ENCODE measurements around the gene LRRC3. TPM values are rescaled to one million over a fixed set of nuclear protein-coding genes. Genes with fewer than 3 reads are reported as not detected.

Gene LRRC3
- total RNA-seq, 1 donor from 2014 or later = 4.0 TPM

GRCh38 chr21:44423312-44423821 is 31.9 kb upstream of the LRRC3 start:
- ATAC-seq = no peak
- intact Hi-C loops (cut with DNase I) = no loop called here
- TF ChIP-seq CTCF (IDR thresholded peaks at IDR 0.05) = no peak

GRCh38 chr21:44423941-44424607 is 31.2 kb upstream of the LRRC3 start:
- DNase-seq (no peak), ATAC-seq (peak in 1 of 2 donors; percentile 12)
- no peak overlapping the region for H3K4me3 ChIP-seq
- no peaks in the 10 kb centered on the region for H3K36me3 ChIP-seq
- intact Hi-C loops (cut with DNase I) = no loop called here
- H3K27me3 ChIP-seq (ENCODE audit: low read depth) = peaks cover 6% of the 10 kb centered on the region
- H3K27ac ChIP-seq = no peak overlapping the region
- H3K9me3 ChIP-seq = no peaks in the 10 kb centered on the region
- TF ChIP-seq CTCF (IDR thresholded peaks at IDR 0.05) = no peak
- H3K4me1 ChIP-seq = no peaks in the 10 kb centered on the region

More at GRCh38 chr21:44423312-44423821, 31.9 kb upstream of the LRRC3 start:
- Histone ChIP-seq H3K27me3 (ENCODE audit: low read depth) (peaks cover 6% of the 10 kb centered on the region), H3K9me3 (no peaks in the 10 kb centered on the region), H3K36me3 (no peaks in the 10 kb centered on the region), H3K4me3 (no peak overlapping the region), H3K4me1 (no peaks in the 10 kb centered on the region), H3K27ac (no peak overlapping the region)
- DNase-seq = no peak

GRCh38 chr21:44424608-44425306 is 30.6 kb upstream of the LRRC3 start:
- H3K27ac ChIP-seq = no peak overlapping the region
- H3K4me1 ChIP-seq = no peaks in the 10 kb centered on the region
- DNase-seq (no peak), ATAC-seq (no peak)
- intact Hi-C loops (cut with DNase I) = no loop called here
- peaks cover 6% of the 10 kb centered on the region for H3K9me3 ChIP-seq
- TF ChIP-seq CTCF (IDR thresholded peaks at IDR 0.05) = no peak
- H3K27me3 ChIP-seq (ENCODE audit: low read depth) = peaks cover 6% of the 10 kb centered on the region
- no peaks in the 10 kb centered on the region for H3K36me3 ChIP-seq
- no peak overlapping the region for H3K4me3 ChIP-seq

- intact Hi-C loops (cut with DNase I) = no loop called here
- ATAC-seq (no peak), DNase-seq (peak; percentile 42)
- no peak for TF ChIP-seq CTCF (IDR thresholded peaks at IDR 0.05)
- Histone ChIP-seq H3K27ac (no peak overlapping the region), H3K9me3 (peaks cover 10% of the 10 kb centered on the region), H3K36me3 (no peaks in the 10 kb centered on the region), H3K4me3 (no peak overlapping the region), H3K27me3 (ENCODE audit: low read depth) (peaks cover 6% of the 10 kb centered on the region), H3K4me1 (no peaks in the 10 kb centered on the region)
These were observed 29.9 kb upstream of the LRRC3 start for GRCh38 chr21:44425307-44425894.

GRCh38 chr21:44425895-44426662 is 29.2 kb upstream of the LRRC3 start:
- no peak for TF ChIP-seq CTCF (IDR thresholded peaks at IDR 0.05)
- DNase-seq (no peak), ATAC-seq (peak; percentile 16 to 25)
- Histone ChIP-seq H3K27ac (no peak overlapping the region), H3K4me3 (no peak overlapping the region), H3K4me1 (no peaks in the 10 kb centered on the region), H3K9me3 (peaks cover 10% of the 10 kb centered on the region), H3K36me3 (no peaks in the 10 kb centered on the region), H3K27me3 (ENCODE audit: low read depth) (peaks cover 6% of the 10 kb centered on the region)
- intact Hi-C loops (cut with DNase I) = no loop called here
